GM12878 (cell line): ENCODE data around the gene PALD1. TPM values are rescaled to one million over a fixed set of nuclear protein-coding genes. Genes with fewer than 3 reads are reported as not detected.

Source experiments
- ATAC-seq: fragments of 200-7000 bp; cut with Tn5 transposase; 3 replicates; pipeline ENCODE4 v1.9.1; 2020; ENCODE audit warnings: mild to moderate bottlenecking, moderate library complexity
- BruUV-seq: library from RNA; stranded (reverse); fragments of 400-500 nt; replicated peaks from 2 replicates; lab custom pipeline; 2021; lab: Mats Ljungman, UMichigan
- CTCF ChIA-PET: fragments of 300-600 bp; sonication (Branson Sonifier 250); formaldehyde crosslinking; extraction: SDS; loops from one replicate; lab custom pipeline; 2021; ENCODE audit warnings: inconsistent platforms; lab: Yijun Ruan, JAX
- POLR2A ChIA-PET: fragments of 350-600 bp; formaldehyde crosslinking; extraction: SDS; loops from one replicate; lab custom pipeline; 2021; ENCODE audit warnings: inconsistent platforms; lab: Charles Lee
- RAD21 ChIA-PET: fragments of 300-600 bp; sonication (Branson Sonifier 250); formaldehyde crosslinking; loops from one replicate; lab custom pipeline; 2023; ENCODE audit warnings: antibody characterized with exemption; ENCODE audit not compliant: unreplicated experiment; lab: Charles Lee
- SMC1A ChIA-PET: fragments of 300-600 bp; sonication (Branson Sonifier 250); formaldehyde crosslinking; loops from one replicate; lab custom pipeline; 2023; ENCODE audit not compliant: unreplicated experiment, uncharacterized antibody; lab: Charles Lee
- DNase-seq: peaks from one replicate; pipeline ENCODE4 v3.0.0-alpha.2; 2011; ENCODE audit warnings: low read depth, low spot score
- FAIRE-seq: peaks from 3 replicates; lab custom pipeline; 2011; peaks lifted over from hg19 to GRCh38; lab: Jason Lieb, UNC
- H2AFZ ChIP-seq: 2 replicates; pipeline ENCODE4 v1.6.0; 2011; ENCODE audit warnings: low read depth, low read length, control low read depth; ENCODE audit not compliant: control insufficient read depth
- H3K27ac ChIP-seq: 2 replicates; pipeline ENCODE4 v1.5.1; 2011; ENCODE audit warnings: control low read depth; ENCODE audit not compliant: control insufficient read depth, insufficient read depth
- H3K27me3 ChIP-seq, 2 experiments: replicated peaks in 1 of 2; 2 replicates each; pipeline versions ENCODE4 v1.6.0 to v1.6.1; 2011; ENCODE audit warnings: low read length in 1 of 2; ENCODE audit not compliant: control insufficient read depth in 2 of 2, insufficient read depth in 2 of 2
- H3K36me3 ChIP-seq, 2 experiments: 2 replicates each; pipeline ENCODE4 v1.5.1; 2011; ENCODE audit warnings: low read length in 1 of 2; ENCODE audit not compliant: control insufficient read depth in 2 of 2, insufficient read depth in 2 of 2
- H3K4me1 ChIP-seq: 2 replicates; pipeline ENCODE4 v1.6.1; 2011; ENCODE audit warnings: mild to moderate bottlenecking, low read length, moderate library complexity, mixed read lengths; ENCODE audit not compliant: control insufficient read depth, insufficient read depth
- H3K4me2 ChIP-seq: 2 replicates; pipeline ENCODE4 v1.6.0; 2011; ENCODE audit warnings: control low read depth; ENCODE audit not compliant: control insufficient read depth, insufficient read depth
- H3K4me3 ChIP-seq: fragments of 200-600 bp; sonication (generic); 2 replicates; pipeline ENCODE4 v1.5.1; 2016
- H3K79me2 ChIP-seq: 2 replicates; pipeline ENCODE4 v1.6.0; 2011; ENCODE audit warnings: low read length; ENCODE audit not compliant: control insufficient read depth, insufficient read depth
- H3K9ac ChIP-seq: 2 replicates; pipeline ENCODE4 v1.8.0; 2011; ENCODE audit warnings: low read length, control low read depth, mixed read lengths; ENCODE audit not compliant: control insufficient read depth, insufficient read depth
- H3K9me3 ChIP-seq: replicated peaks from 3 replicates; pipeline ENCODE4 v1.5.1; 2011; ENCODE audit warnings: mild to moderate bottlenecking, low read length; ENCODE audit not compliant: control insufficient read depth, insufficient read depth
- H4K20me1 ChIP-seq: 2 replicates; pipeline ENCODE4 v1.6.0; 2011; ENCODE audit not compliant: control insufficient read depth, insufficient read depth
- PAX5 ChIP-seq: IDR thresholded peaks from 2 replicates; pipeline ENCODE4 v1.6.1; 2011; ENCODE audit warnings: low read depth, low read length, borderline replicate concordance
- ZNF24 ChIP-seq: fragments of 450-650 bp; IDR thresholded peaks from 2 replicates; pipeline ENCODE4 v1.6.1; 2017; ENCODE audit warnings: antibody characterized with exemption, mild to moderate bottlenecking
- ZNF592 ChIP-seq: fragments of 450-650 bp; IDR thresholded peaks from 2 replicates; pipeline ENCODE4 v1.6.1; 2017; ENCODE audit warnings: mild to moderate bottlenecking, moderate library complexity
- WGBS: methylation state at CpG from one replicate; pipeline ENCODE4 v1.1.6; 2016; ENCODE audit warnings: low lambda C conversion rate; ENCODE audit not compliant: insufficient replicate concordance, insufficient coverage; ENCODE audit errors: missing lambda C conversion rate; 5-methylcytosine and 5-hydroxymethylcytosine counted together
- in situ Hi-C: fragments of 300-500 bp; cut with MboI; formaldehyde crosslinking; loops from 9 replicates; pipeline ENCODE4 v1.14.3; 2018; ENCODE audit warnings: mixed read lengths
- intact Hi-C: fragments of 100-400 bp; cut with micrococcal nuclease; formaldehyde crosslinking; loops from one replicate; pipeline ENCODE4 v1.14.2; 2022; ENCODE audit not compliant: unreplicated experiment
- polyA plus RNA-seq, 11 experiments: library from polyadenylated mRNA; depleted of rRNA in 4 of 11; unstranded in 6 of 11; stranded (reverse) in 5 of 11; fragments of >200 nt; fragmentation: Nextera tagmentation in 4 of 11; fragmentation: Illumina TruSeq in 1 of 11; extraction: Ambion mirVana in 4 of 11; extraction: Trizol in 1 of 11; gene quantifications; 1 replicate in 1 of 11; 2 replicates in 10 of 11; pipeline versions ENCODE4 v1.2.1 to v1.2.3, GENCODE V29; 2011 to 2016; ENCODE audit warnings: inconsistent platforms in 2 of 11, missing spikeins in 2 of 11, low read depth in 1 of 11
- total RNA-seq, 4 experiments: library from RNA; depleted of rRNA in 3 of 4; stranded (reverse); fragments of >200 nt in 3 of 4; fragmentation: Illumina TruSeq in 1 of 4; extraction: Trizol in 1 of 4; gene quantifications; 2 replicates each; pipeline versions ENCODE4 v1.2.1 to v1.2.3, GENCODE V29; 2013 to 2021

The PALD1 gene
- total and polyA plus RNA-seq, 10 of the 15 experiments (the other 5 are each of a cell fraction or from before 2014, with no cell fraction given), result 0.43 to 20.9 (median 9.0) TPM

- Histone ChIP-seq H2AFZ (no peak overlapping the region), H4K20me1 (no peaks in the 10 kb centered on the region), H3K9ac (no peak overlapping the region), H3K27ac (no peak overlapping the region), H3K27me3 (no peaks in the 10 kb centered on the region), H3K36me3 (no peaks in the 10 kb centered on the region), H3K4me2 (no peak overlapping the region; the same call in 1 of the 2 replicates), H3K9me3 (no peaks in the 10 kb centered on the region), H3K4me3 (no peak overlapping the region), H3K4me1 (peaks cover 39% of the 10 kb centered on the region), H3K79me2 (no peaks in the 10 kb centered on the region)
- CTCF ChIA-PET, result interaction anchor here (0.7 to 2.8 kb wide), 2 partner anchors 8 to 9 kb away, joined by 3 to 8 read pairs; no protein-coding TSS in a partner anchor
- 67% methylated on average over 8 of the region's 8 CpGs for WGBS
- BruUV-seq, result no TSS peak
- no peak for DNase-seq
- ATAC-seq, result peak; percentile 16; the same call in 2 of the 3 replicates
- RAD21 ChIA-PET, result interaction anchor here (0.5 to 4.9 kb wide), 7 partner anchors 10 to 71 kb away, joined by 3 to 35 read pairs (median 3); no protein-coding TSS in a partner anchor
- intact Hi-C loops, result no loop called here
- TF ChIP-seq PAX5, result no peak
- TF ChIP-seq ZNF24, result peak; percentile 88
- no peak for TF ChIP-seq ZNF592
- in situ Hi-C loops, result no loop called here
- FAIRE-seq, result no peak
- SMC1A ChIA-PET, result interaction anchor here (0.9 to 6.6 kb wide), 5 partner anchors 8 to 96 kb away, joined by 3 to 46 read pairs (median 7); no protein-coding TSS in a partner anchor
- POLR2A ChIA-PET, result interaction anchor here (1.7 to 4.6 kb wide), 3 partner anchors 8 to 15 kb away, joined by 3 to 23 read pairs (median 12); no protein-coding TSS in a partner anchor
These were observed 107.9 kb downstream of the PALD1 start for GRCh38 chr10:70586348-70586930.
